HepG2 (cell line): ENCODE results near the gene ZNF697. TPM values are rescaled to one million over a fixed set of nuclear protein-coding genes. Genes with fewer than 3 reads are reported as not detected.
"Not testable (repeated sequence)": the region's sequence is repeated elsewhere in the genome, so short reads cannot be mapped to it uniquely, and the experiment has no call there.

Experiments
- ATAC-seq: fragments of 200-7000 bp; cut with Tn5 transposase; 3 replicates; pipeline ENCODE4 v1.9.1; 2020; ENCODE audit warnings: mild to moderate bottlenecking, moderate library complexity
- BruUV-seq: library from RNA; stranded (reverse); fragments of 400-500 nt; replicated peaks from 2 replicates; lab custom pipeline; 2021; lab: Mats Ljungman, UMichigan
- CTCF ChIA-PET: fragments of 300-600 bp; formaldehyde crosslinking; extraction: SDS; loops from one replicate; lab custom pipeline; 2021; ENCODE audit warnings: low total read pairs, inconsistent platforms, low intra/inter-chr PET ratio; lab: Yijun Ruan, JAX
- POLR2A ChIA-PET: fragments of 350-600 bp; sonication (Branson Sonifier 250); formaldehyde crosslinking; loops from one replicate; lab custom pipeline; 2020; ENCODE audit warnings: antibody characterized with exemption, inconsistent platforms; lab: Yijun Ruan, JAX
- DNase-seq: peaks from one replicate; pipeline ENCODE4 v3.0.0-alpha.2; 2015; ENCODE audit warnings: low spot score
- FAIRE-seq: peaks from 3 replicates; lab custom pipeline; 2011; peaks lifted over from hg19 to GRCh38; lab: Jason Lieb, UNC
- H2AFZ ChIP-seq: one replicate; pipeline ENCODE4 v1.6.1; 2011; ENCODE audit warnings: low read length, inconsistent platforms
- H3K27ac ChIP-seq: fragments of 300-600 bp; 3 replicates; pipeline ENCODE4 v1.8.0; 2011; ENCODE audit warnings: mixed run types, mild to moderate bottlenecking, mixed read lengths, low read length, inconsistent platforms; ENCODE audit not compliant: insufficient read depth; ENCODE audit errors: extremely low read length
- H3K27me3 ChIP-seq, 2 experiments: fragments of 200-600 bp in 1 of 2; 2 replicates in 1 of 2; 3 replicates in 1 of 2; pipeline versions ENCODE4 v1.6.0 to v1.8.0; 2011; ENCODE audit warnings: low read length in 2 of 2, mild to moderate bottlenecking in 2 of 2, moderate library complexity in 2 of 2, inconsistent platforms in 1 of 2; ENCODE audit not compliant: insufficient read depth in 2 of 2, control insufficient read depth in 1 of 2
- H3K36me3 ChIP-seq, 2 experiments: fragments of 200-600 bp in 1 of 2; replicated peaks in 1 of 2; 2 replicates in 1 of 2; 3 replicates in 1 of 2; pipeline versions ENCODE4 v1.5.1 to v1.8.0; 2011; ENCODE audit warnings: low read length in 2 of 2, inconsistent platforms in 1 of 2; ENCODE audit not compliant: insufficient read depth in 2 of 2, control insufficient read depth in 1 of 2
- H3K4me1 ChIP-seq: 2 replicates; pipeline ENCODE4 v1.5.1; 2012; ENCODE audit warnings: low read length, inconsistent platforms; ENCODE audit not compliant: insufficient read depth
- H3K4me2 ChIP-seq: 2 replicates; pipeline ENCODE4 v1.6.0; 2011; ENCODE audit warnings: low read depth, low read length, inconsistent platforms
- H3K4me3 ChIP-seq, 3 experiments: fragments of 200-600 bp in 1 of 3; sonication (generic), shearing (Covaris generic) in 1 of 3; replicated peaks in 1 of 3; 2 replicates each; pipeline ENCODE4 v1.5.1; 2011 to 2016; ENCODE audit warnings: low read length in 3 of 3, inconsistent platforms in 2 of 3, low read depth in 2 of 3, mild to moderate bottlenecking in 2 of 3, control low read depth in 1 of 3, mixed read lengths in 1 of 3; ENCODE audit not compliant: insufficient read depth in 1 of 3
- H3K79me2 ChIP-seq: one replicate; pipeline ENCODE4 v1.6.1; 2011; ENCODE audit warnings: low read length, inconsistent platforms; ENCODE audit not compliant: insufficient read depth
- H3K9ac ChIP-seq: 2 replicates; pipeline ENCODE4 v1.6.0; 2011; ENCODE audit warnings: mild to moderate bottlenecking, low read depth, low read length, inconsistent platforms; ENCODE audit not compliant: insufficient read depth
- H3K9me3 ChIP-seq: 2 replicates; pipeline ENCODE4 v1.5.1; 2012; ENCODE audit warnings: mild to moderate bottlenecking, low read length
- H4K20me1 ChIP-seq: 2 replicates; pipeline ENCODE4 v1.6.0; 2011; ENCODE audit warnings: inconsistent platforms, mild to moderate bottlenecking, low read length, moderate library complexity; ENCODE audit not compliant: insufficient read depth
- DMAP1 ChIP-seq: IDR thresholded peaks from 2 replicates; pipeline ENCODE4 v1.6.1; 2016
- EP300 ChIP-seq, 3 experiments: sonication (generic) in 1 of 3; formaldehyde crosslinking in 1 of 3; IDR thresholded peaks; 2 replicates each; pipeline versions ENCODE4 v1.5.1 to v1.6.1; 2011 to 2020; ENCODE audit warnings: low read depth in 2 of 3, low read length in 2 of 3, borderline replicate concordance in 1 of 3, improper control_type of control experiment in 1 of 3, mild to moderate bottlenecking in 1 of 3, missing genetic modification reagents in 1 of 3, moderate library complexity in 1 of 3
- RAD51 ChIP-seq: fragments of 450-650 bp; IDR thresholded peaks from 2 replicates; pipeline ENCODE4 v1.6.1; 2016; ENCODE audit warnings: borderline replicate concordance
- XRCC5 ChIP-seq: fragments of 200-400 bp; formaldehyde crosslinking; optimal IDR thresholded peaks from 2 replicates; pipeline ENCODE3; 2017; ENCODE audit warnings: mild to moderate bottlenecking, low read length
- ZNF547 ChIP-seq: sonication (generic); formaldehyde crosslinking; IDR thresholded peaks from 2 replicates; pipeline ENCODE4 v1.5.1; 2020; ENCODE audit warnings: mild to moderate bottlenecking, missing genetic modification reagents
- WGBS: methylation state at CpG from one replicate; pipeline ENCODE4 v1.1.6; 2017; ENCODE audit warnings: low lambda C conversion rate; 5-methylcytosine and 5-hydroxymethylcytosine counted together
- in situ Hi-C: cut with HindIII; loops from 2 replicates; pipeline ENCODE4 v1.10.0; 2017; ENCODE audit warnings: low pct_unique_long_range_greater_than_20kb; ENCODE audit not compliant: extremely low pct_ligation_motif_present
- intact Hi-C: fragments of 100-400 bp; cut with micrococcal nuclease; formaldehyde crosslinking; loops from one replicate; pipeline ENCODE4 v1.10.0; 2022; ENCODE audit not compliant: unreplicated experiment
- polyA plus RNA-seq, 8 experiments: library from polyadenylated mRNA; depleted of rRNA in 3 of 8; stranded (reverse) in 7 of 8; unstranded in 1 of 8; fragments of >200 nt; fragmentation: Illumina TruSeq in 4 of 8; extraction: Trizol in 4 of 8; gene quantifications; 2 replicates each; pipeline versions ENCODE4 v1.2.1 to v1.2.3, GENCODE V29; 2011 to 2016; ENCODE audit warnings: low read depth in 4 of 8, missing spikeins in 1 of 8, mixed read lengths in 1 of 8; ENCODE audit not compliant: insufficient read depth in 1 of 8
- total RNA-seq, 5 experiments: library from RNA; depleted of rRNA; stranded (reverse); fragments of >200 nt; fragmentation: Illumina TruSeq; extraction: Trizol; gene quantifications; 2 replicates each; pipeline ENCODE4 v1.2.3, GENCODE V29; 2016; ENCODE audit warnings: low read depth in 1 of 5
- TF ChIP-seq, protein P1 (sequence below): sonication (generic); formaldehyde crosslinking; IDR thresholded peaks from 2 replicates; pipeline ENCODE4 v1.4.0; 2020; ENCODE audit warnings: missing genetic modification reagents; ENCODE audit errors: not compliant biosample characterization

The ZNF697 gene
- total and polyA plus RNA-seq, 2 of the 13 experiments (the other 11 are each of a cell fraction or from before 2014, with no cell fraction given): 2.3 to 7.1 TPM

DNA sequence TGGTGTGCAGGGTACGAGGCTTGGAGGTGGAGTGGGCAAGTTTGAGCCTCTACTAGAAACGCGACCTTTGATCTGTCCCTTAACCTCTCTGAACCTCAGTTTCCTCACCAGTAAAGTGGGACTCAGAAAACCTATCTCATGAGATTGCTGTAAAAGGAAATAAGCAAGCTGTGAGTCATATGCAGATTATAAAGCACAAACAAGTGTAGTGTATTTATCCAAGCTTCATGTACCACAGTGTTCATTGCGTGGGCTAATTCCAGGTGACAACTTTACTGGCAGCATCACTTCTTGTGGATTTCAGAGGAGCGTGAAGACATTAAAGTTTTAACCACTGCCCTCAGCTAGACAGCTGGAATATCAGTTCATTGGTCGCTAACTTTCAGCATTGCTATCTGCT lies 44.4 kb downstream of the ZNF697 start:
- no peaks in the 10 kb centered on the region for H3K27me3 ChIP-seq
- CTCF ChIA-PET: no interaction called here
- in situ Hi-C loops: no loop called here
- H3K79me2 ChIP-seq: no peaks in the 10 kb centered on the region
- H3K9me3 ChIP-seq: no peaks in the 10 kb centered on the region
- intact Hi-C loops: no loop called here
- H2AFZ ChIP-seq: no peak overlapping the region
- H3K9ac ChIP-seq: no peak overlapping the region
- POLR2A ChIA-PET: no interaction called here
- DNase-seq (no peak), FAIRE-seq (no peak), ATAC-seq (no peak)
- H3K36me3 ChIP-seq: no peaks in the 10 kb centered on the region
- no peak overlapping the region for H3K4me3 ChIP-seq
- peaks cover 16% of the 10 kb centered on the region for H3K4me1 ChIP-seq
- H3K4me2 ChIP-seq: no peak overlapping the region
- TF ChIP-seq RAD51: no peak
- TF ChIP-seq EP300 (IDR thresholded peaks at IDR 0.05; ENCODE audit: low read depth in 2 of 2, low read length in 2 of 2): no peak
- TF ChIP-seq EP300 (CRISPR knock-in tag; IDR thresholded peaks at IDR 0.05; ENCODE audit: borderline replicate concordance): no peak
- TF ChIP-seq ZNF547 (CRISPR knock-in tag): no peak
- TF ChIP-seq XRCC5: no peak
- TF ChIP-seq, protein P1, sequence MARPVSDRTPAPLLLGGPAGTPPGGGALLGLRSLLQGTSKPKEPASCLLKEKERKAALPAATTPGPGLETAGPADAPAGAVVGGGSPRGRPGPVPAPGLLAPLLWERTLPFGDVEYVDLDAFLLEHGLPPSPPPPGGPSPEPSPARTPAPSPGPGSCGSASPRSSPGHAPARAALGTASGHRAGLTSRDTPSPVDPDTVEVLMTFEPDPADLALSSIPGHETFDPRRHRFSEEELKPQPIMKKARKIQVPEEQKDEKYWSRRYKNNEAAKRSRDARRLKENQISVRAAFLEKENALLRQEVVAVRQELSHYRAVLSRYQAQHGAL: no peak
- no peak for TF ChIP-seq DMAP1 (CRISPR knock-in tag)
- no peaks in the 10 kb centered on the region for H4K20me1 ChIP-seq
- BruUV-seq: no TSS peak
- H3K27ac ChIP-seq: no peak overlapping the region
- WGBS: 62% methylated on average over 6 of the region's 6 CpGs

DNA sequence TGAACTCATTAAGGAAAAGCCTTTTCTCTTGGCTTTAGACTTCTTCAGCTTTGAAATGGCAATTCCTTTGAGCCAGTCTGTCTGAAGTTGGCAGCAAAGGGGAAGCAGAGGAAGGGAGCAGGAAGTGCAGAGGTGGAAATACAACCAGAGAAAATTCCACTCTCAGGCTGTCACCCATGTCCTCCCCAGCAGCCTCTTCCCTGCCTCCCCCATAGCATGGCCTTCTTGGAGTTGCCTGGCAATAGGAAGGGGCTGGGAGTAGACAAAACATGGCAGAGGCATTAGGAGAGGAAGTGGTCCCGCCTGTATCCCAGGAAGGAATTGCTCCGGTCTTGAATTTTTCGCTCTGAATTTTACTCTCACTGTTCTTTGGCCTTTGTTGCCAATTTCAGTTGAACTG lies 44.8 kb downstream of the ZNF697 start:
- FAIRE-seq, CTCF ChIA-PET, H3K9me3 ChIP-seq, H3K9ac ChIP-seq, H2AFZ ChIP-seq, H4K20me1 ChIP-seq, in situ Hi-C loops, DNase-seq, BruUV-seq, H3K4me3 ChIP-seq, intact Hi-C loops, POLR2A ChIA-PET, H3K27ac ChIP-seq, H3K4me2 ChIP-seq, H3K79me2 ChIP-seq, ATAC-seq, H3K27me3 ChIP-seq, H3K36me3 ChIP-seq: not testable (repeated sequence)
- H3K4me1 ChIP-seq: peaks cover 16% of the 10 kb centered on the region
- WGBS: 67% methylated on average over 3 of the region's 3 CpGs

DNA sequence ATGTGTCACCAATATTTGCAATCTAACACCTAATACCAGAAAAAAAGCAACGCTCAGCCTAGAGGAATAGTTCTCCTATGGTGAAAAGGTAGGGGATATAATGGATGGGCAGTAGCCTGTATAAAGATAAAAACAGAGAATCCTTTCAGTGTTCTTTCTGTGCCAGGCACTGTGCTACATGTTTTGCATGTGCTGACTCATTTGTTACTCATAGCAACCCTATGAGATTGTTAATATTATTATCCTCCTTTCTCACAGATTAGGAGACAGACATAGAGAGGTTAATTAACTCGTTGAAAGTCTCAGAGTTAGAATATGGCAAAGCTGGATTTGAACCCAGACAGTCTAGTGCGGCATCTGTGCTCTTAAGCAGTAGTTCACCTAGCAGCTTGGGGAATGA lies 45.3 kb downstream of the ZNF697 start:
- H4K20me1 ChIP-seq, DNase-seq, H2AFZ ChIP-seq, H3K9ac ChIP-seq, POLR2A ChIA-PET, in situ Hi-C loops, CTCF ChIA-PET, ATAC-seq, H3K27ac ChIP-seq, H3K9me3 ChIP-seq, intact Hi-C loops, H3K4me2 ChIP-seq, H3K4me3 ChIP-seq, FAIRE-seq, H3K36me3 ChIP-seq, BruUV-seq, H3K27me3 ChIP-seq, H3K79me2 ChIP-seq: not testable (repeated sequence)
- peaks cover 16% of the 10 kb centered on the region for H3K4me1 ChIP-seq
- 49% methylated on average over 3 of the region's 3 CpGs for WGBS
